CD4-positive, alpha-beta T cell treated with Interleukin-6 for 4 hours (primary cell): ENCODE data around the gene CALD1.

Source experiments
- DNase-seq: peaks from one replicate; pipeline ENCODE4 v3.0.0-alpha.2; 2020; ENCODE audit warnings: mixed read lengths

CALD1 gene

DNA sequence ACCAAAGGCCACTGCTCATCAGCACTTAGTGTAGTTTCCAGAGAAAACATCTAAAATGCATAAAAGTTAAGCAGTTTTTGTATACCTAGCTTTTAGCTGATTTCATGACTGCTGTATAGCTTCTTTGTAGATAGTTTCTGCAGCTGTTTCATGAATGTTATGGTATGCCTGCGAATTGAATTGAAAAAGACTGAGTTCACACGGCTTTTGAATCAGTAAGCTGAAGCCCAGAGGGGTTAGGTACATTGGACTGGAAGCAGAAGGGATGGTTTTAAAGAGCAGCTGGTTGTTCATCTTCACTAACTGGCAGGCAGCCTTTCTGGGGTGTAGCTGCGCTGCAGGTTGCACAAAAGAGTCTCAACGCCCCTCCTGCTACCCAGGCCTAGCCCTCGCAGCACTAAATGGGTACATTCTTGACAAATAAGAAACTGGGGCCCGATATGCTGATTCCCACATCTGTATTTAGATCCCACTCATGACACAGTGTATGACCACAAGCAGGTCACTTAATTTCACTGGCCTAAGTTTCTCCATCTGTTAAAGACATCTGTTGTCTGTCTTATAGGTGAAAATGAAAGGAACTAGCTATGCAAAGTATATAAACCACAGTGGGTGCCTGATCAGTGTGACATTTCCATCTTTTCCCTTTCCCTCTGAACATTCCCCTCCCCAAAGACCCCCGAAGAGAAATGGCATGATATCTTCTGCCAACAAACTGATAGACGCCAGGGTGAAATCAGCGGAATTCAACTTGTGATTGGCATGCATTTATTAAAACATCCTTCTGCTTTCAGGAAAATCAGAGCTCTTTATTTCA, 120.9 kb downstream of the CALD1 start:
- DNase-seq, result no peak

DNA sequence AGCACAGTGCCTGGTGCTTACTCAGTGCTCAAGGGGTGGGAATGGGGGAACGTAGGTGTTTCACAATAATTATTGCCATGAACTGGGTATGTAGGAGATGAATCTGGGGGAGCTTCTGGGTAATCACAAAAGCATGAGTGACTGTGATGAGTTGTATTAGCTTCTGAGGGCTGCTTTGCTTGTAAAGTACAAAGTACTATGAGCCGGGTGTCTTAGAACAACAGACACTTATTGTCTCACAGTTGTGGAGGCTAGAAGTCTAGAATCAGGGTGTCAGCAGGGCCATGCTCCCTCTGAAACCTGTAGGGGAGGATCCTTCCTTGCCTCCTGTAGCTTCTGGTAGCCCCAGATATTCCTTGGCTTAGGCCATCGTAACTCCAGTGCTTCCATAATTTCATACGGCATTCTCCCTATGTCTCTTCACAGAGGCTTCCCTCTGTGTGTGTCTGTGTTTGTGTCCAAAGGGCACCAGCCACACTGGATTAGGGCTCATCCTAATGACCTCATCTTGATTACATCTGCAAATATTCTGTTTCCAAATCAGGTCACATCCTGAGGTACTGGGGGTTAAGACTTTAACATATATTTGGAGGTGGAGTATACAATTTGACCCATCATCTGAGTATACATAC, 122.1 kb downstream of the CALD1 start:
- no peak for DNase-seq

DNA sequence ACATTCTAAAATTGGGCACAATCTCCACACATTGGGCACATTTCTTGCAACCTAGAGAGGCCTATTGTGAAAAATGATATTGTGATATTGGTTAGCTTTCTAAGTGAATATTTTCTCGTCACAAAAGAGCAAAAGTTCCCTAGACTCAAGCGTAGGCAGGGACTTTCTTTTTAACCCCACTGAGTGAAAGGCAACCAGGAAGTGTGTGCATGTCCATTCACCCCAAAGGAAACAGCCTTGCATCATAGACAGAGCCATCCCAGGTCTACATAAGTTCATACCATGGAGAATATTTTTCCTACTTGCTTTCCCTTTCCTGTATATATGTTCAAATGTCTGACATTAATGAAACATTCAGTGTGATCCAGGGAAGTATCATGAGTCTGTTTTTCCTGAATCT, 122.6 kb downstream of the CALD1 start:
- DNase-seq, result no peak

DNA sequence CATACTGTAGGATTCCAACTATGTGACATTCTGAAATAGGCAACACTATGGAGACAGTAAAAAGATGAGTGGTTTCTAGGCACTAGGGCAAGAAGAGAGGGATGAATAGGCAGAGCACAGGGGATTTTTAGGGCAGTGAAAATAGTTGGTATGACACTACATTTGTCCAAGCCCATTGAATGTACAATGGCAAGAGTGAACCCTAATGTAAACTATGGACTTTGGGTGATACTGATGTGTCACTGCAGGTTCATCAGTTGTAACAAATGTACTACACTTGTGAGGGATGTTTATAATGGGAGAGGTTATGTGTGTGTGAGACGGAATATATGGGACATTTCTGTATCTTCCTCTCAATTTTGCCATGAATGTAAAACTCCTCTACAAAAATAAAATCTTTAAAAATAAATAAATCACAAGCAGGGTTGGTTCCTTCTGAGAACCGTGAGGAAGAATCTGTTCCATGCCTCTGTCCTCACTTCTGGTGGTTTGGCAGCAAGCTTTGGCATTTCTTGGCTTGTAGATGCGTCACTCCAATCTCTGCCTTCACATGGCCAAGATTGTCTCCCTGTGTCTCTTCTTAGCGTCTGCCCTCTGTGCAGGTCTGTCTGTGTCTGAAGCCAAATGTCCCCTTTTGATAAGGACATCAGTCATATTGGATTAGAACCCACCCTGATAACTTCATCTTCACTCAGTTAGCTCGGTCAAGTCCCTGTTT, 123.8 kb downstream of the CALD1 start:
- no peak for DNase-seq

DNA sequence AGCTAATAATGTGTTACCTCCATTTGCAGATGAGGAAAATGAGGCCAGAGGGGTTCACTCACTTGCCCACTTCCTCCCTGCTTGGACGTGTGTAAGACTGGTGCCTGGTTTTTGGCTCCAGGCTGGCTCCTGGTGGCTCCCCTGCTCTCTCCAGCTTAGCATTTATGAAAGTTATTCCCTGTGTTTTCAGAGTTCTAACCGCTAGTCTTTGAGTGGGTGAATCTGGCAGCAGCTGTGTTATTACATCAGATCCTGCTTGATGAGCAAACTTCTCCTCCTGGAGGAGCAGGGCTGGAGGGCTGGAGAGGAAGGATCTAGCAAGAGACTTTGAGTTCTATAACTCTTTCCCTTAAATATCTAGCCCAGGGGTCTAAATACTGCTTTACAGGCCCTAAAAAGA, 125.9 kb downstream of the CALD1 start:
- no peak for DNase-seq

DNA sequence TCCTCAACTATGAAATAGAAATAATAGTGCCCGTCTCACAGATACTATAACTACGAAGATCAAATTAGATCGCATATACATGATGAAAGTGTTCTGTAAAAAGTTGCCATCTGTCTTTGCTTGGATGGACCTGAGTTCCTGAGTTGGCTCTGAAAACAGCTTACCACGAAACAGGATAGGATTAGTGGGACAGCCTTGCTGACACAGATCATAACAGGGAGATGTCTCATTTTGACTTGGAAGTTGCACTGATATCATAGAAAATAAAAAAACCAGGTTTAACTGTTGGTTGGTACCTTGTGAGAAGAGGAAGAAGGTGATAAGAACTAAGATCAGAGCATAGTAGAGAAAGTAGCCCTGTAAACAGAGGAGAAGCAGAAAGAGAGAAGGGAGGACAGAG, 127.6 kb downstream of the CALD1 start:
- DNase-seq, result no peak

DNA sequence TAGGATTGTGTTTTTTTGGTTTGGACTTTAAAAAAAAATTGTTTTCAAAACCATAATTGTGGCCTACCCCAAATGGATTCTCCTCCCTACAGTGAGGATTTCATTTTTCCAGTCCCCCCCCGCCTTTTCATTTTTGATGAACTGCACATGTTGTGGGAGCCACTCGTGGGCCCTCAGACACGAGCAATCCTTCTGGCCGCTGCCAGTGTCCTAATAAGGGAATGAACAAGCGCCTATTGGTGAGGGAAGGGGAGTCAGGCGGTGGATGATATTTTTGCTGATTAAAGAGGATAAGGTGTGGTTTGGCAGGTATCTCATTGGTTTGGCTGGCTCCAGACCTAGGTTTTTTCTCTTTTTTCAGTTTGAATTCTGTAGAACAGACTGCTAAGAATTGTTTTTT, 128.2 kb downstream of the CALD1 start:
- DNase-seq, result no peak

DNA sequence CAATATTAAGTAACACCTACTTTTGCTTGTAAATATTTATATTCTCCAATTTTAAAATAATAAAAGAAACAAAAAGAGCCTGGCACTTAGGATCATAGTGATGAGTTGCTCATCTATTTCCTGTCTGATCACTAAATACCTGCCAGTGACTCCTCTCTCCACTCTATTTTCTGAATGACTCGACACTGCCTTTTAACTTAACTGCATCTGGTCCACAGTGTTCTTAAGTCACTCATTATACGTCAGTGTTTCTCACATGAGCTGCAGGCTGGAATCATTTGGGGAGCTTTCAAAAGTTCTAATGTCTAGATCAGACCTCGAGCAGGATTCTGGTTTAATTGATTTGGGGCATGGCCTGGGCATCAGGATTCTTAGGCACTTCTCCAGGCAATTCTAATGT, 128.9 kb downstream of the CALD1 start:
- DNase-seq, result no peak

DNA sequence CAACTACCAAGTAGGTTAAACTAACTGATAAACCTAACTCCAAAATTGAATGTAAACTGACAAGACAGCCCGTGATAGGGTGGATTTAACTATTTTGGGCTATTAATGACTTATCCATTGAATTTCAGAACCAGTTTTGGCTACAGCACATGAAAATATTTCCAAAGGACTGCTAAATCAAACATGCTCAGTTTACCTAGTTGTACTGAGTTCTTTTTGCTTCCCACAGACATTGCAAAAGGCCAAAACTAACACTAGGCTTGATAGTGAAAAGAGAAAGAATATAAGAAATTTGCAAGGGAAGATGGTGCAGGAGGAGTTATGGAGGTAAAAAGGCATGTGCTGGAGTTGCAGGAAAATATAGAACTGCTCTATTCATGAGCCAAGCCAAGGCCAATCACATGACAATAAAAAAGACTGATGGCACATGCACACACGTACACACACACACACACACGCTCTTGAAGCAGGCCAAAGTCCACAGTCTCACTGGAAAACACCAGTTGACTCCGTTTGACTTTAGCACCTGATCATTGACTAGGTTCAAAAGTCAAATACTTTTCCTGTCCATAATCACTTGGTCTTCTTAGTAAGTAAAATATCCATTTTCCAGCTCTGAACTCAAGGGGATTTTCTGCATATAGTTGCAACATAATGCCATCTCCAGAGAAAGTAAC, 130.9 kb downstream of the CALD1 start:
- no peak for DNase-seq

DNA sequence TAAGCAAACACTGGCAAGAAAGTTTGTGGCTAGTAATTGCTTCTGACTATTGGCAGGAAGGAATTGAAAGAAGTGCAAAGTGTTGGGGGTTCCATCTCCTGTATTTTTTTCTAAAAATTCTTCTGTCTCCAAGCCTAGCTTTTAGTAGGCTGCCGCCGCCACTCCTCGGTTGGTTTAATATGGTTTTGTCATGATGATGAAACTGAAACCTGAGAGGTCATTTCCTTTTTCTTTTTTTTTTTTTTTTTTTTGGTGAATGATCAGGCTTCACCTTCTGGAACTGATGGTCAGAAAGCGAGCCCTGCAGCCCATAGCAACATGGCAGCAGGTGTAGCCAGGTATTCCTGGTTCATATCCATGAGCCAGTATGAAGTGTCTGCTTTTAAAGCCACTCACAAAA, 131.5 kb downstream of the CALD1 start:
- no peak for DNase-seq

DNA sequence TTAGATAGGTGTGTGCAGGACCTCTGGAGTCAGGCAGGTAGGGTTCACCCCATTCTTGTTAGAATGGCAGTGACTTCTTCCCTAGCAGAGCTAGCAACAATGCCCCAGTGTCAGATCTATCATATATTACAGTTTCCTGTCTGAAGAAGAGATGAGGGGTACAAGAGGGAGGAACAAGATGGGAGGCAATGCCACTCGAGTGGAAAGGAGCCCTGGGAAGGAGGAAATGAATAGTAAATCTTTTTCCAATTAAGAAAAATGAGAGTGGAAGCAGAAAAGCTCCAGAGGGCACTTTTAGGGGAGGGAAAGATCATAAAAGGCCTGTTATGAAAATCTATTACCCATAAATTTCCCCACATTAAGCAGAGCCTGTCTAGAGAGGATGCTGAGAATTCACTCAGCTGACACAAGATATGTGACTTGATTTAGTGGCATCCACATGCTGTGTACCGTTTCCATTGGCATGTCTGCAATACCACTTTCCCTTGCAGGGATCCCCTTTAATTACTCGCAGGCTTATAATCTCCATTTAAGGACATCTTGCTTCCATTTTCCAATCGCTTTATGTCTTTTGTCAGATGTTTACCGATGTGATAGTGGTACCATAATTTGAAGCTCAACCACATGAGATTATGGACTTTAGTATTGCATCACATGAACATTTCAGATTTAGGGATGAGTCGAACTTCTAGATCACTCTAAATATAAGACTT, 136.9 kb downstream of the CALD1 start:
- DNase-seq, result no peak

DNA sequence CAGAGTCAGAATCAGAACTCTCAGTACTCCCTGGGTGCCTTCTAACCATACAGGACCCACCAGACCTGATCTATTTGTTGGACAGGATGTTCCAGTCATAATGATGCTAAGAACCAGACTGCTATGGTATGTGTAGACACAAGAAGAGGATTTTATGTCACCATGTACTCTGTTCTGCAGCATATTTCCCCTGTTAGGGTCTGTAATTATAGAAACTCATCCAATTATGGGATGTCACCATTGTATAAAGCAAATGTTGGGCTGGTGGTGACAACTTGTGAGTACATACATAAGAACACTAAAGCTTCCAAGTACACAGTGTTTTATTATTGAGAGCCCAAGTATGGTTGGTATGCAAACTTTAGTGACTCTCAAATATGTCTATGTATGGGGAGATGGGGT, 139.8 kb downstream of the CALD1 start:
- DNase-seq, result no peak

DNA sequence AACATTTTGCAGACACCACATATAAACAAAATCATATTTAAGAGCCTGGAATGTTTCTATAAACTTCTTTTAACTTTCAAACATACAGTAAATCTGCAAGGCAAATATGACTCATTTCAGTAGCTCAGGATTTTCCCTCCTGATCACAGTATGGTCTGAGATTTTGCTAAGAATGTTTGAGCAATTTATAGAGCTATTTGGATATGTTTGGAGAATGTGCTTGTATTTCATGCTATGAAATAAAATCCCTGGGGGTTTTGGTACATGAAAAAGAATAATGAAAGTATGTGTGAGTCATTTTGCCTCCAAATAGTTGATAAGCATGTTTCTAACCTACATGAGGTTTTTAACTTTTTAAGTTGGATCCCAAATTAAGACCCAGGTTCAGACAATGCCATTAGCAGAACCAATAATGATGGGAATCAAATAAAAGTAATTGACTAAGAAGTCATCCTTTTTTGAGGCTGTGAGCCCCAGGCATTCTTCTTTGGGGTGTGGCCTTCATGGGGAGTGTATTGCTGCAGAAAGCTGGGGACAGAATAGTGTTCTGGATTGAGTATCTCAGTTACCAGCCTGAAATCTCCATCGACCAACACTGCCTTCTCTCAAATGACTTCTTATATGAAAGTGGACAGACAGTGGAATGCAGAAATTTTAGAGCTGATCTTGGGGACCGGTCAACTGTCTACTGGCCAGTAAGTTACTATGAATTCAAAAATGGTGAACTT, 140.8 kb downstream of the CALD1 start:
- DNase-seq, result no peak

DNA sequence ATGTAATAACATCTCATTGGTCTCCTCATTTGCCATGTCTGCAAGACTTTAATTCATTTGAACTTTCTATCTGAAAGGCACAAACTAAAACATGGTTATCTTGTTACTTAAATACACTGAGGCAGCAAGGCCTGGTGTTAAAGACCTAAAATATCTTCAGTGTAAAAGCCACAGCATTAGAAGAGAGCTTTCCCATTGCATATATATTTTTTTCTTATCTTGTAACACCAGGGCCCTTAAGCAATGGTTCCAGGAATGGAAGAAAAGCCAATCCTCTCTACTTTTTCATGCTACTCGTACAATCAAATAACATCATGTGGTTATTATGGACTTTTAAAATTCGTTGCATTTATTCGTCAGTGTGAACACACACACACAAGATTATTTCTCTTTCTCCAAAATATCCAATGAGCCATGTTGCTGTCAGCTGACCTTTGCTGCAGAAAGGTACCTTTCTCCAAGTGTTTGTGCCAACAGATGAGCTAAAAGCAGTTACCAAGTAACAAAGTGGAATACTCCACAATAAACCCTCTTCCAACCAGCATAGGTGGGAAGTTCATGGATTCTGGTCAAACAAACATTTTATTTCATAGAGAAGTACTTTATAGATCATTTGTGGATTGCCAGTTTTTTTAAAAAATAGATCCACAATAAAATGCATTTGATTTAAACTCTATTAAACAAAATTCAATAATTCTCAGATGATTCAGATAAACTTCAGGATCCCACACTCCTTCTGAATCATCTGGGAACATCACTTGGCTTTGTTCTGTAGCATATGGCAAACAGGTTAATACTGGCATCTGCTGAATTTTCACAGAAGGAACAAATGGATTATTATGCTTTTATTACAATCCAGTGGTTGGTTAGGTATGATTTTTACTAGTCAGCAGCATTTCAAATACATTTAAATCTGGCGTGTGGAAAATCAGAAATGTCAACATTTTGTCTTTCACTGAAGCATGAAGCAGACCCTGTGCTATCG, 143.6 kb downstream of the CALD1 start:
- no peak for DNase-seq

DNA sequence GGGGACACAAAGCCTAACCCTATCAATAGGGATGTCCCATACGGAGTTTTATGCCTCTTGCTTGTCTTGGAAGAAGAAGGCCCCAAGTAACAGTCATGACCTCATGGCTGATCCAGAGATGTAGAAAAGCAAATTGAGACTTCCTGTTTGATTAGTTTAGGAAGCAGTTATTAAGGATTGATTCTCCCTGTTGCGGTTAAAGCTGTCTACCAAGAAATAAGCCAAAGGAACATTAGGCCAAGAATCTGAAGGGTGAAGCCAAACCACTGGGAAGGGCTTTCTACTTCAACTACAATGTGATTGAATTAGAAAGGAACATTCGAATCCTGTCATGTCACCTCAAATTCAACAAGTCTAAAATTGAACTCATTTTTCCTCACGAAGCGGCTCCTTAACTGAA, 146.3 kb downstream of the CALD1 start:
- DNase-seq, result no peak

DNA sequence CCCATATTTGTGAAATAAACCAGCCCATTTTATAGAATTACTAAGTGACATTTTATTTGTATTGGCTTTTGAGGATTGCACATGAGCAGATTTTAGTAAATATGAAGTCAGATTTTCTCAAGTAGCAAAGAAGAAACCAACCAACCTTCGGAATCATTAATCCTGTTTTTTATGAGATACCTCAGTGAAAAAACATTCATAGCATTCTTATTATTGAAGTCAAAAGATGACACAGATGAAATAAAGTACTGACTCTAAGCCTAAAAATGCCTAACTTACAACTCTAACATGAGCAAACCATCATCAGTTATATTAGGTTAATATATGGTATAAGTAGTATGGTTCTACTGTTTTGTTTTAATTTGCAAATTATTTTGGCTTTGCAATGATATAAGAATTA, 147.0 kb downstream of the CALD1 start:
- DNase-seq, result no peak

DNA sequence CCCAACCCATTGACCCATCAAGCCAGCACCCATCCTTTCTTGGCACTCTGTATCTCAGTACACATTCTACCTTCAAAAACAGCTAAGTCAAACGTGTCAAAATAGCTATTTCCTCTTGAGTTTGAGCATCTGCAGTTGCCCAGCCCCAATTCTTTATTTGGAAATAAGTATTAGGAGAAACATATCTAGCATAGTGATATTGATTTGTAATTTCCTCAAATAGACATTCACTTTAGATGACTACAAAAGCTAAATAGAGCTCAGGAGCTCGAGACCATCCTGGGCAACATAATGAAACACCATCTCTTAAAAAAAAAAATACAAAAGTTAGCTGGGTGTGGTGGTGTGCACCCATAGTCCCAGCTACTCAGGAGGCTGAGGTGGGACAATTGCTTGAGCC, 147.6 kb downstream of the CALD1 start:
- no peak for DNase-seq

DNA sequence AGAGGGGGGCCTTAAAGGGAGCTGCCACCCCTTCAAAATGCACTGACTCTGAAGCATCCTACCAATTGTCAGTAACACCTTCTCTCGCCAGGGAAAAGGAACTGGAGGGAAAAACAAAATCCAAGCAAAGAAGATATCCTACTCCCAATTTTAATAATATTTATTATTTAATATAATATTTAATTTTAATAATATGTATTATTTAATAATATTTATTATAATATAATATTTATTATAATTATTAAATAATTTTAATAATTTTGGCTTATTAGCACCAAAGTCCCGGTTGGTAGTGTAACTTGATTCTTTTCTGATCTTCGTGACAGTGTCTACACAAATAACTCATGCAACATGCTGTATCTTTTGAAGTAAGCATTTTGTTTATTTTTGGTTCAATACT, 148.3 kb downstream of the CALD1 start:
- DNase-seq, result no peak

DNA sequence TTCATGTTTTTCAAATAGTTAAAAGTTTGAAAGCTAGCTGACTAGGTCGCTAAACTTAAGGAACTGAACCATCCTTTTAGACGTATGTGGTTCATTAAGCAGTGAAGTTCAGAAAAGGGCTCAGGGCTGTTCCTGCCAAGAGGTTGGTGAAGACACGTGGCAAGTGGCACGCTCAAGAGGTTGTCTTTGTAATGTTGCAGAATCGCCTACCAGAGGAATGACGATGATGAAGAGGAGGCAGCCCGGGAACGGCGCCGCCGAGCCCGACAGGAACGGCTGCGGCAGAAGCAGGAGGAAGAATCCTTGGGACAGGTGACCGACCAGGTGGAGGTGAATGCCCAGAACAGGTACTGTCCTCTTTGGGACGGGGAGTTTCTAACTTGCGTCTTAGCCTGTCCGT, 149.1 kb downstream of the CALD1 start:
- no peak for DNase-seq

DNA sequence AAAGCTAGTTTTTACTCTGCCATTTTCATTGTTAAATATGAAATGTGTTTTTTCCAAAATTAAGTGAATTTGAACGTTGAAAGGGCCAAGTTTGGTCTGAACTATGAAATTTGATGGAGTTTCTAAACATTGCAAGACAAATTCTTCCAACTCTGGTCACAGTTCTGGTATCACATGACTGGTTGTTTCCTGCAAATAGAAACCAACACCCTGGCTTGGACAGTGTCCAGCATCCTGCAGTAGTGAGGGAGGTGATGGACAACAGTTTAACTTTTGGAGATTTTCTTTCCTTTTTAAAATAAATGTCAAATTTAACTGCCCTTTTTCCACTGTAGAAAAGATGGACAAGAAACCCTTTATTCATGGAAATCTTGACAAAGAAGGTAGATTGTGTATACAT, 152.1 kb downstream of the CALD1 start:
- no peak for DNase-seq
